Stimulated activated CD8-positive, alpha-beta memory T cell treated with anti-CD3 and anti-CD28 coated beads, Interleukin-7, amount 100 ng/mL, for 24 hours (primary cell): ENCODE results near the gene SCGB1C2.
"Not testable (repeated sequence)": the region's sequence is repeated elsewhere in the genome, so short reads cannot be mapped to it uniquely, and the experiment has no call there.

ENCODE experiments used
- DNase-seq: peaks from one replicate; pipeline ENCODE4 v3.0.0-alpha.2; 2020; ENCODE audit warnings: low read depth

SCGB1C2 gene

GRCh38 chr17:137166-137807 lies at the start of gene SCGB1C2:
TSS of gene SCGB1C2 (plus strand) at chr17:137569. CDS start at chr17:137591, 22 bp downstream.
- DNase-seq, result not testable (repeated sequence)

- not testable (repeated sequence) for DNase-seq
Observed at GRCh38 chr17:113111-113510, 24.3 kb upstream of the SCGB1C2 start.

- not testable (repeated sequence) for DNase-seq
Observed at GRCh38 chr17:118339-118917, 18.9 kb upstream of the SCGB1C2 start.

- DNase-seq, result not testable (repeated sequence)
Observed at GRCh38 chr17:133932-134331, 3.4 kb upstream of the SCGB1C2 start.

GRCh38 chr17:134332-134785 lies 3.0 kb upstream of the SCGB1C2 start:
- DNase-seq, result not testable (repeated sequence)

GRCh38 chr17:135022-135421 lies 2.3 kb upstream of the SCGB1C2 start:
- DNase-seq, result not testable (repeated sequence)

- DNase-seq, result not testable (repeated sequence)
Observed at GRCh38 chr17:135895-136294, 1.5 kb upstream of the SCGB1C2 start.

GRCh38 chr17:136531-136930 lies 838 bp upstream of the SCGB1C2 start:
- DNase-seq, result peak; percentile 56

- not testable (repeated sequence) for DNase-seq
Observed at GRCh38 chr17:139401-140205, 2.2 kb downstream of the SCGB1C2 start.

GRCh38 chr17:142102-142661 lies 4.8 kb downstream of the SCGB1C2 start:
- DNase-seq, result no peak

- no peak for DNase-seq
Observed at GRCh38 chr17:142876-143784, 5.8 kb downstream of the SCGB1C2 start.

GRCh38 chr17:143785-144281 lies 6.5 kb downstream of the SCGB1C2 start:
- DNase-seq, result peak; percentile 81

- DNase-seq, result no peak
Observed at GRCh38 chr17:144936-145670, 7.7 kb downstream of the SCGB1C2 start.

- DNase-seq, result no peak
Observed at GRCh38 chr17:145671-146541, 8.5 kb downstream of the SCGB1C2 start.

GRCh38 chr17:146546-146945 lies 9.2 kb downstream of the SCGB1C2 start:
- no peak for DNase-seq

GRCh38 chr17:146983-147761 lies 9.8 kb downstream of the SCGB1C2 start:
- DNase-seq, result no peak

- DNase-seq, result no peak
Observed at GRCh38 chr17:147796-148740, 10.7 kb downstream of the SCGB1C2 start.

GRCh38 chr17:148757-149156 lies 11.4 kb downstream of the SCGB1C2 start:
- DNase-seq, result no peak
